ENCODE data around the gene FXN. TPM values are rescaled to one million over a fixed set of nuclear protein-coding genes. Genes with fewer than 3 reads are reported as not detected.
"Not testable (repeated sequence)": the region's sequence is repeated elsewhere in the genome, so short reads cannot be mapped to it uniquely, and the experiment has no call there.

The FXN gene
- total RNA-seq, 2 experiments from 2014 or later = 11.4 to 12.2 TPM

GRCh38 chr9:69104830-69105527 lies 69.4 kb downstream of the FXN start:
- ATAC-seq (ENCODE audit: low read depth) (no peak), DNase-seq (no peak)
- Mint-ChIP-seq H3K36me3 (no peaks in the 10 kb centered on the region), H3K27me3 (peaks cover 1% of the 10 kb centered on the region), H3K4me1 (no peaks in the 10 kb centered on the region), H3K4me3 (no peak overlapping the region), H3K27ac (no peak overlapping the region), H3K9me3 (no peaks in the 10 kb centered on the region)
- POLR2A ChIA-PET = no interaction called here

GRCh38 chr9:69107771-69108170 lies 72.2 kb downstream of the FXN start:
- Mint-ChIP-seq H3K4me1 (no peaks in the 10 kb centered on the region), H3K36me3 (no peaks in the 10 kb centered on the region), H3K27ac (no peak overlapping the region), H3K4me3 (no peak overlapping the region), H3K27me3 (peaks cover 1% of the 10 kb centered on the region), H3K9me3 (no peaks in the 10 kb centered on the region)
- ATAC-seq (ENCODE audit: low read depth) (no peak), DNase-seq (no peak)
- POLR2A ChIA-PET = no interaction called here

- H3K36me3 Mint-ChIP-seq; DNase-seq; ATAC-seq (ENCODE audit: low read depth); H3K27me3 Mint-ChIP-seq; H3K9me3 Mint-ChIP-seq; H3K27ac Mint-ChIP-seq; H3K4me3 Mint-ChIP-seq; H3K4me1 Mint-ChIP-seq; POLR2A ChIA-PET: not testable (repeated sequence)
Observed at GRCh38 chr9:69108706-69109105, 73.2 kb downstream of the FXN start.

- Mint-ChIP-seq H3K4me3 (no peak overlapping the region), H3K27me3 (peaks cover 1% of the 10 kb centered on the region), H3K27ac (no peak overlapping the region), H3K9me3 (no peaks in the 10 kb centered on the region), H3K4me1 (no peaks in the 10 kb centered on the region), H3K36me3 (no peaks in the 10 kb centered on the region)
- POLR2A ChIA-PET = no interaction called here
- DNase-seq (no peak), ATAC-seq (ENCODE audit: low read depth) (no peak)
Observed at GRCh38 chr9:69109152-69109551, 73.6 kb downstream of the FXN start.

- POLR2A ChIA-PET; DNase-seq; H3K4me1 Mint-ChIP-seq; H3K9me3 Mint-ChIP-seq; H3K4me3 Mint-ChIP-seq; H3K36me3 Mint-ChIP-seq; H3K27me3 Mint-ChIP-seq; H3K27ac Mint-ChIP-seq; ATAC-seq (ENCODE audit: low read depth): not testable (repeated sequence)
Observed at GRCh38 chr9:69112646-69113045, 77.1 kb downstream of the FXN start.

- no peaks in the 10 kb centered on the region for H3K27me3 Mint-ChIP-seq
- H3K27ac Mint-ChIP-seq = no peak overlapping the region
- peaks cover 4% of the 10 kb centered on the region for H3K4me1 Mint-ChIP-seq
- no peak overlapping the region for H3K4me3 Mint-ChIP-seq
- no peak for ATAC-seq (ENCODE audit: low read depth)
- POLR2A ChIA-PET = no interaction called here
- H3K36me3 Mint-ChIP-seq = no peaks in the 10 kb centered on the region
- no peak for DNase-seq
- H3K9me3 Mint-ChIP-seq = no peaks in the 10 kb centered on the region
Observed at GRCh38 chr9:69115621-69116020, 80.1 kb downstream of the FXN start.

GRCh38 chr9:69118656-69119055 lies 83.1 kb downstream of the FXN start:
- no peak for ATAC-seq (ENCODE audit: low read depth)
- POLR2A ChIA-PET = no interaction called here
- Mint-ChIP-seq H3K27me3 (peaks cover 8% of the 10 kb centered on the region), H3K36me3 (no peaks in the 10 kb centered on the region), H3K4me3 (no peak overlapping the region), H3K9me3 (no peaks in the 10 kb centered on the region), H3K27ac (no peak overlapping the region), H3K4me1 (peaks cover 12% of the 10 kb centered on the region)
- no peak for DNase-seq

GRCh38 chr9:69120380-69121154 lies 85.0 kb downstream of the FXN start:
- Mint-ChIP-seq H3K27ac (no peak overlapping the region), H3K9me3 (no peaks in the 10 kb centered on the region), H3K36me3 (no peaks in the 10 kb centered on the region), H3K4me1 (peaks cover 12% of the 10 kb centered on the region), H3K27me3 (peaks cover 8% of the 10 kb centered on the region), H3K4me3 (peak overlapping the region; percentile 76)
- ATAC-seq (ENCODE audit: low read depth) (no peak), DNase-seq (peak; percentile 32)
- POLR2A ChIA-PET = no interaction called here

GRCh38 chr9:69121155-69122081 lies 85.9 kb downstream of the FXN start:
- ATAC-seq (ENCODE audit: low read depth) (peak; percentile 61), DNase-seq (peak; percentile 62)
- Mint-ChIP-seq H3K4me3 (peak overlapping the region; percentile 88), H3K4me1 (peaks cover 12% of the 10 kb centered on the region), H3K36me3 (no peaks in the 10 kb centered on the region), H3K27ac (peak overlapping the region; percentile 64), H3K27me3 (peaks cover 8% of the 10 kb centered on the region), H3K9me3 (no peaks in the 10 kb centered on the region)
- POLR2A ChIA-PET = interaction anchor here (1.3 kb wide), 1 partner anchor 86 kb away, joined by 3 read pairs; the partner anchor contains the start of gene FXN

GRCh38 chr9:69122082-69122548 lies 86.6 kb downstream of the FXN start:
- peak; percentile 61 for ATAC-seq (ENCODE audit: low read depth)
- peaks cover 8% of the 10 kb centered on the region for H3K27me3 Mint-ChIP-seq
- peak overlapping the region; percentile 88 for H3K4me3 Mint-ChIP-seq
- peak overlapping the region; percentile 64 for H3K27ac Mint-ChIP-seq
- DNase-seq = peak; percentile 54
- POLR2A ChIA-PET = interaction anchor here (0.6 to 1.3 kb wide), 2 partner anchors 62 to 87 kb away, joined by 3 read pairs; partner anchors contain the start of gene FXN
- no peaks in the 10 kb centered on the region for H3K9me3 Mint-ChIP-seq
- H3K36me3 Mint-ChIP-seq = no peaks in the 10 kb centered on the region
- H3K4me1 Mint-ChIP-seq = peaks cover 12% of the 10 kb centered on the region

- H3K36me3 Mint-ChIP-seq = no peaks in the 10 kb centered on the region
- H3K27me3 Mint-ChIP-seq = peaks cover 8% of the 10 kb centered on the region
- no peaks in the 10 kb centered on the region for H3K9me3 Mint-ChIP-seq
- H3K27ac Mint-ChIP-seq = no peak overlapping the region
- peak overlapping the region; percentile 88 for H3K4me3 Mint-ChIP-seq
- POLR2A ChIA-PET = interaction anchor here (0.6 to 1.3 kb wide), 2 partner anchors 62 to 87 kb away, joined by 3 read pairs; partner anchors contain the start of gene FXN
- peaks cover 12% of the 10 kb centered on the region for H3K4me1 Mint-ChIP-seq
- ATAC-seq (ENCODE audit: low read depth) (no peak), DNase-seq (no peak)
Observed at GRCh38 chr9:69122549-69123141, 87.1 kb downstream of the FXN start.

GRCh38 chr9:69130456-69131441 lies 95.2 kb downstream of the FXN start:
- Mint-ChIP-seq H3K9me3 (no peaks in the 10 kb centered on the region), H3K36me3 (no peaks in the 10 kb centered on the region), H3K4me1 (peaks cover 1% of the 10 kb centered on the region), H3K4me3 (no peak overlapping the region), H3K27me3 (no peaks in the 10 kb centered on the region), H3K27ac (no peak overlapping the region)
- DNase-seq = no peak
- ATAC-seq (ENCODE audit: low read depth) = no peak
- POLR2A ChIA-PET = no interaction called here
